Activated CD4-positive, alpha-beta T cell treated with anti-CD3 and anti-CD28 coated beads for 1 hour (primary cell): Measurements from ENCODE around the gene ZKSCAN8.
A peak's percentile ranks its signal among the peaks of the same experiment; 100 is the strongest.
"Not testable (repeated sequence)": the region's sequence is repeated elsewhere in the genome, so short reads cannot be mapped to it uniquely, and the experiment has no call there.

Experiments
- DNase-seq: peaks from one replicate; pipeline ENCODE4 v3.0.0-alpha.2; 2020

Gene ZKSCAN8

DNA sequence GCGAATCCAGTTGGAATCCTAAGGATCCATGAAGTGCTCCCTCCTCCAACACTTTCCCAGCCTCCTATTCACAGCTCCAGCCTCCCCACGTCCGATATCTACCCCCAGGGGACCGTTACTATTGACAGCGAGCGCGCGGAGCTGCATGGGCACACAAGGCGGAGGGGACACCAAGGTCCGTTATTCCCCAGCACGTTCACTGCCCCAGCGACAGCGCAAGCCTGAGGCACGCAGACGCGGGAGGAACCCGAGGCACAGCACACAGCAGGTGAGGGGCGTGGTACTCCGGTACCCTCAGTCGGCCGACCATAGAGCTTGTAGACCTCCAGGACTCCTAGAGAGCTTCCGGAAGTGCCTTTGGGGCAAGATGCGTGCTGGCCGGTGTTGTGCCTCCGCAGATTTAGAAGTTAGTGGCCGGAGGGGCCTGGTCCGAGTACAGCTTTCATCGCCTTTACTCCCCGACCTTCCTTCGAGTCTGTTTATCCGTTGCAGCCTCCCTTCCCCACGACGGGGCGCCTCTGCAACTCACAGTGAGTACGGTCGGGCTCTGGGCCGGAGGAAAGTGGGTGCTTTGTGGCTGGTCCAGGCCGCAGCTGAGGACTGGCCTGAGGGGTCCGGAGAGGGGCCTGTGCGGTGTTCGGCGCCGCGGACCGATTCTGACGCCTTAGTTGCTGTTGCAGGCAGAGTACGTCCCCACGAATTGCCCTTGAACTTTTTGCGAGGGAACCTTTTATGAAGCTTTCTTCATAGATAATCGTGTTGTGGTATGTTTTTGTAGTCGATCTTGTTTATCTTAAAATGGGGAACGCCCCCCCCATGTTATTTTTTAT is at the start of gene ZKSCAN8:
Gene ZKSCAN8, plus strand, starts transcription at position 384 of the 830 bp plus-strand sequence. CDS start 6,525 bp downstream, outside the sequence.
- peak; percentile 62 for DNase-seq

DNA sequence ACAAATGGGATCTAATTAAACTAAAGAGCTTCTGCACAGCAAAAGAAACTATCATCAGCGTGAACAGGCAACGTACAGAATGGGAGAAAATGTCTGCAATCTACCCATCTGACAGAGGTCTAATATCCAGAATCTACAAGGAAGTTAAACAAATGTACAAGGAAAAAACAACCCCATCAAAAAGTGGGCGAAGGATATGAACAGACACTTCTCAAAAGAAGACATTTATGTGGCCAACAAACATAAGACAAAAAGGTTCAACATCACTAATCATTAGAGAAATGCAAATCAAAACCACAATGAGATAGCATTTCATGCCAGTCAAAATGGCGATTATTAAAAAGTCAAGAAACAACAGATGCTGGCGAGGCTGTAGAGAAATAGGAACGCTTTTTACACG is 39.5 kb upstream of the ZKSCAN8 start:
- not testable (repeated sequence) for DNase-seq

DNA sequence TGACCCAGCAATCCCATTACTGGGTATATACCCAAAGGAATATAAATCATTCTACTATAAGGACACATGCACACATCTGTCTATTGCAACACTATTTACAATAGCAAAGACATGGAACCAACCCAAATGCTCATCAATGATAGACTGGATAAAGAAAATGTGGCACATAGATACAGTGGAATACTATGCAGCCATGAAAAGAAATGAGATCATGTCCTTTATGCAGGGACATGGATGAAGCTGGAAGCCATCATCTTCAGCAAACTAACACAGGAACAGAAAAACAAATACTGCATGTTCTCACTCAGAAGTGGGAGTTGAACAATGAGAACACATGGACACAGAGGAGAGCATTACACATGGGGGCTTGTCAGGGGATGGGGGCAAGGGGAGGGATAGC is 39.0 kb upstream of the ZKSCAN8 start:
- not testable (repeated sequence) for DNase-seq

DNA sequence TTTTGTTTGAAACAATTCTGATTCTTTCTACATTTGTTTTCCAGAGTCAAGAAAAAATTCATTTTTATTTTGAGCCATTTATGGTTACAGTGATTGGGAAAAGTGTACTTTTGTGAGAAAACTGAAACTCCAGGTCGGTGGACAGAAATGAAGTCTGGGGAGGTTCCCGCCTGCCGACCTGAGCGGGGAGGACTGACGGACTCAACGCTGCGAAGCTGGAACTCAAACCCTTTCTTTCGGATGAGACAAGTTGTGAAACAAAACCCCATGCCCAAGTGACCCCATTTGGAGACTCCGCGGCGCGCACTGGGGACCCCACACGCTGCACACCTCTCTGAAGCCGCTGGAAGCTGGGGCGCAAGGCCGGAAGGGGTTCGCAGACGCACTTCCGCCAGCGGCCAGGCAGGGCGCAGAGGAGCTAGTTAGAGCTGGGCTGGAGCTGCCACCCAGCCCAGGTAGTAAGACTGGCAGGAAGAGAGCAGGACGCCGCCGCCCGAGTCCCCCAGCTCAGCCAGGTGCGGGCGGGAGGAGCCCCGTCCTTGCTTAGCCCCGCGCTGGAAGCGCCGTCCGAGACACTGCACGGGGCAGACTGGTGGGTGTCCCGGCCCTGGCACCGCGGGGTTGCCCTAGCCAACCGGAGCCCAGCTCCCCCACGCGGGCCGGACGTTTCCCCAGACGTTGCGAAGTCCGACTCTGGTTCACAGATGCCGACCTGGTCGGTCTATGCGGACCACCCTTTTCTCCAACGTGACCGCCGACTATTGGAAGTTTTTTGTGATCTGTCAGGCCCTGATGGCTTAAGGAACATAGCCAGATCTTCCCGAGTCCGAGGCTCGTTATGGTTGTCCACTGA is 37.1 kb upstream of the ZKSCAN8 start:
- peak; percentile 77 for DNase-seq

DNA sequence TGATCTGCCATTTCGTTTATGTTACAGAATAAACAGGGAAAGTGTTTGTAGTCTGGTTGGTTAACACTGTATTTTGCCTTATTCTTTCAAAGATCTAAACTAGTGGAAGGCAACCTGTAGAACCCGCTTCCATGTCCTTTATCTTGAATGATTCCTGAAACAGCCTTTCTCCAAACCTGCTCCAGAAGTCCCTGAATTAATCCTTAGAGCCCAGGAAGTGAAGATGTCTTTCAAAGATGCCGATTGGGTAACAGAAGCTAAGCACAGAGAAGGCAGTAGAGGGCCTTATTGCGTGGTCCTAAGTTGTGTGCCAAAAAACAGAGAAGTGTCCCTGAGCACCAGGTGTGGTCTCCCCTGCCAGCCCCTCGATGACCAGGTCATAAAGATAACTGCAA is 36.4 kb upstream of the ZKSCAN8 start:
- DNase-seq, result no peak

DNA sequence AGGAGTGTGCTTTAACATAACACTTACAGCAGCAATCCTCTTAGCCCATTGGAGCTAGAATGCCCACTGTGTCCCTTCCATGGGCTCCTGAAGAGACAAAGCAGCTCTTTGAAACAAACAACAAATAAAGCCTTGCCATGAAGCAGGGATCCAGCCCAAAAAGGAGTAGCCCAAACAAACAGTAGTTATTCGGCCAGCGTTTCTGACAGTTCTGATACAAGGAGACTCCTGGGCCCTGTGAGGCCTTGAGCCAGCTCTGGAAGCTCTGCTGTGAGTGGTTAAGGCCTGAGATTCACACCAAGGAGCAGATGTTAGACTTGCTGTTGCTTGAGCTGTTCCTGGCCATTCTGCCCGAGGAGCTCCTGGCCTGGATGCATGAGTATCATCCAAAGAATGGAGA is 34.2 kb upstream of the ZKSCAN8 start:
- no peak for DNase-seq

DNA sequence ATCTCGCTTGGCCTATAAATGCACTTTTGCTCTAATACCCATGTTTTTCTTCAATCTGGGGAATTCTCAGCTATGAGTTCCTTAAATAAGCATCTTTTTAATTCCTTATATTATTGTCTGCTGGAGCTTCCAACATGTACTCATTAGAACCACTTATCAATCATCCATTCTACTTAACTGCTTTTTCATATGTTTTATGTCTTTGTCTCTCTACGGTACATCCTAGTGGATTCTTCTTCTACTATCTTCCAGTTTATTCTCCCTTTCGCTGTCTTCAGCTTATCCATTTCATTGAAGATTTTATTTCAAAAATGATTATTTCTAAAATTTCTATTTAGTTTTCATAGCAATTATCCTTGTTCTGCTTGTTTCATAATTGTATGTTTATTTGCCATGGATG is 29.7 kb upstream of the ZKSCAN8 start:
- no peak for DNase-seq

DNA sequence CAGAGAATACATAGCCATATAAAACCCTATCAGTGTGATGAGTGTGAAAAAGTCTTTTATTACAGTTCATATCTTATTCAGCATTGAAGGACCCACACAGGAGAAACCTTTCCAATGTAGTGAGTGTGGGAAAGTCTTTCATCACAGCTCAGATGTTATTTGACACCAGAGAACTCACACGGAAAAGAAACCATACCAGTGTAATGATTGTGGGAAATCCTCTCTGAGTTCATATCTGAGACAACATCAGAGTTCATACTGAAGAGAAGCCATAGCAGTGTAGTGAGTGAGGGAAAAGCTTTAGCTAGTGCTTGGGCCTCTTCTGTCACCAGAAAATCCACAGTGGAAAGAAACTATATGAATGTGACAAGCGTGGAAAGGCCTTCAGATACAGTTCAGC is 25.9 kb upstream of the ZKSCAN8 start:
- DNase-seq, result no peak

DNA sequence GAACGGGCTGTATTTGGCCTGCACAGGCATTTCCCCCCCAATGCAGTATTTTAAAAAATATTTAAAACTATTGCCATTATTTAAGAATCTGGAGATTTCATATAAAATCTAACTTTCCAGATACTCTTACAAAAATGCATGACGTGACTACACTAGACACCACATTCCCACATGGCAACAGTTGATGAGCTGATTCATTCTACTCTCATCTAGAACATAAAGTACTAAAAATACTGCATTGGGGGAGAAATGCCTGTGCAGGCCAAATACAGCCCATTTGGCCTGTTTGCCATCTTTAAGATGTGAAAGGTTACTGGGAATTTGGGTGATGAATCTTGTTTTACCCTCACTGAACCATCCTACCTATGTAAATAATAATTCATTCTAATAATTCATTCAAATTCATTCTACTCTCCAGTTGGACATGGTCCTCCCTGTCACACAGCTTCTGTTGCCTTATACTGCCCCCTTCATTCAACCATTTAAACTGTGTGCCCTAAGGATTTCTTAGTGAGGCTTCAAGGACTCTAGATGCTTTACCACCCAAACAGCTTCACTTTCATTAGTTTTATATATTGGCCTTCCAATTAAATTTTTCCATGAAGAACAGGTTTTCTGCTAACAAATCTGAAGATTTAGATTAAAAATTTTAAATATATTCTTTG is 24.2 kb upstream of the ZKSCAN8 start:
- DNase-seq, result no peak

DNA sequence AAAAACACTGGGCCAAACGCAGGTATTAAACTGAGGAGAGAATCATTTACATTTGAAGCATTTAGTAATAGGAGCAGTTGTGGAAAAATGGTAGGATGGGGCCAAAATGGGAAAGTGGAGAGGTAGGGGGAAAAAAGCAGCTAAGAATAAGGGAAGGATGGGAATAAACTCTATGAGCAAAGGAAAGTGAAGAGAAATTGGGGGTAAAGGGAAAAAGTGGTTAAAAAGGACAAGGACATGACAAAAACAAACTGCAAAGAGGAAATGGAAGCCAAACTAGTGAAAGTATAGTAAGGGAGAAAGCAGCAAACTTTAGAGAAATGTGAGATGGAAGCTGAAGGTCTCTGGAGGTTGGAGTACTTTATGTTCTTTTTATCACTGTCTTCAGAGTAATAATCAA is 23.5 kb upstream of the ZKSCAN8 start:
- DNase-seq, result no peak

DNA sequence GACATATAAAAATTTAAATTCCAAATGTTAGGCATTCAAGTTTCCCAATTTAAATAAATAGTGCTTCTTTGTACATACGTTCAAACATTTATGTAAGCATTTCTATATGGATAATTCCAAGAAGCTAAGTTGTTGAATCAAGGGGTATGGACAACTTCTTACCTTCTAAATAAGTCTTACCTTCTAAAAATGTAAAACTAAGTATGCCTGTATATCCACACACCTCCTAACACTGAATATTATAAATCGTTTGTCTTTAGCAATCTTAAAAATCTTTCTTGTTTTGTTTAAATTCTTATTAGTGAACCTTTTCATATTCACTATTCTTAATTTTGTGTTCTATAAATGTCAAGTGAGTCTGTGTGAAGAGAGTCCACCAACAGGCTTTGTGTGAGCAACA is 19.8 kb upstream of the ZKSCAN8 start:
- DNase-seq, result no peak

DNA sequence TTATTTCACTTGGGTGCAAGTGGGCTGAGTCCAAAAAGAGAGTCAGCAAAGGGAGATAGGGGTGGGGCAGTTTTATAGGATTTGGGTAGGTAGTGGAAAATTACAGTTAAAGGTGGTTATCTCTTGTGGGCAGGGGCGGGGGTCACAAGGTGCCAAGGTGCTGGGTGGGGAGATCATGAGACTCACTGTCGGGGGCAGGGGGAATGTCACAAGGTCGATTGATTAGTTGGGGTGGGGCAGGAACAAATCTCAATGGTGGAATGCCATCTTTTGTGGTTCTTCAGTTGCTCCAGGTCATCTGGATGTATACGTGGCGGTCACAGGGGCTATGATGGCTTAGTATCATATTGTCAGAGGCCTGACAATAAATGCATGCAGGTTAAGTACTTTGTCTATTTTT is 19.4 kb upstream of the ZKSCAN8 start:
- DNase-seq, result not testable (repeated sequence)

DNA sequence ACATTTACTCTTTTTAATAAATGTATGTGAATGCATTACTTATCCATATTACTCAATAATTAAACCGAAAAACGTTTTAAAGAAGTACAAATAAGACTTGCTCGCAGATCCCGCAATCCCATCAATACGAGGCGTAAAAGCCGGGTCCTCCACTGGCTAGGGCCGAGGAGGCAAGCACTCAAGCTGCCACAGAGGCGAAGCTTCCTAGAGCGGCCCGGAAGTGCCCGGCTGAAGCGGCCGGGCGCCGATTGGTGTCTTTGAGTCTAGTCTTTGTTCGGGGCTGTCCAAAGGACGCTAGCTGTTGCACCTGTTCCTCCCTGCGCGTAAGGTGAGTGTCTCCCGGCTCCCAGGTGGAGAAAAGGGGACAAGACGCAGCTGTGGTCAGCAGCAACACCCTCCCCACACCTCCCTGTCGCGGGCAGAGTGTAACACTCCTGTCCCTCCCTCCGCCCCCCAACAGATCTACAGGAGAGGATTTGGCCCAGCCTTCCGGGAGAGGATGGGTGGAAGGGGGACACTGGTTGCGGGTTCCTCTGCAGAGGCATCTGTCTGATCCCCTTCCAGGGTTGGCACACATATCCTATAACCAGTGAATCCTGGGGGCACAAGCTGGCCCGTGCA is 17.2 kb upstream of the ZKSCAN8 start, which contains the start of gene ZSCAN16:
Gene ZSCAN16, plus strand, starts transcription at position 260 of the 621 bp plus-strand sequence. CDS start 835 bp downstream, outside the sequence.
- DNase-seq, result peak; percentile 56

DNA sequence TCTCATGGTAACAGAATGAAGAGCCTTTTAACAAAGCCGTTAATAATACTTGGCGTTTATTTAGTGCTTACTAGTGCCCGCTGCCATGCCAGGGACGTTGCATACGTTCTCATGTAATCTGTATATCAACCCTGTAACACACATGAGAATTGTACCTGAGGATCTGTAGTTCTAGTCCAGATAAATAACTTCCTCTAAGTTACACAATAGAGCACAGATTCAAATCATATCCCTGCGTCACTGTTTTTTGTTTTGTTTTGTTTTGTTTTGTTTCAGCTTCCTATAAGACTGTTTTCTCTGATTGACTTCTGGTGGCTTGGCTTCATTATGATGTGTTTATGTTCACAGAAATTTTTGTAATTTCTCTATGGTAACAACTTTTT is 16.7 kb upstream of the ZKSCAN8 start:
- DNase-seq, result no peak

DNA sequence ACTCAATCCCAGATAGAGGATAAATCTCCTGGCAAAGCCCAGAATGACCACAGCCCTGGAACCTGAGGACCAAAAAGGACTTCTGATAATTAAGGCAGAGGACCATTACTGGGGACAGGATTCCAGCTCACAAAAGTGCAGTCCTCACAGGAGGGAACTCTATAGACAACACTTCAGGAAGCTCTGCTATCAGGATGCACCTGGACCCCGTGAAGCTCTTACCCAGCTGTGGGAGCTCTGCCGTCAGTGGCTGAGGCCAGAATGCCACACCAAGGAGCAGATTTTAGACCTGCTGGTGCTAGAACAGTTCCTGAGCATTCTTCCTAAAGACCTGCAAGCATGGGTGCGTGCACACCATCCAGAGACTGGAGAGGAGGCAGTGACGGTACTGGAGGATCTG is 16.3 kb upstream of the ZKSCAN8 start:
- no peak for DNase-seq

DNA sequence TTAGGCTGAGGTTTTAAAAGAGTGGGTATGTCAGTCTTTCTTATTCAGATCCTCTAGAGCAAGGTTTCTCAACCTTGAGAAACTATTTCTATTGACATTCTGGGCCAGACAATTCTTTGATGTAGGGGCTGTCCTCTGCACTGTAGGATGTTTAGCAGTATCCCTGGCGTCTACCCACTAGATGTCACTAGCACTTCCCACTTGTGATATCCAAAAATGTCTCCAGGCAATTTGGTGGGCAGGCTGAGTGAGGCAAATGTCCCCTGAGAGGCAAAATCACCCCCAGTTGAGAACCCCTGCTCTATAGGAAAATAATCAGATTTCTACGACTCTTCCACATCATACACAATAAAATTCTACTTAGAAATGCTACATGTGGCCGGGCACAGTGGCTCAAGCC is 7.7 kb upstream of the ZKSCAN8 start:
- DNase-seq, result no peak

DNA sequence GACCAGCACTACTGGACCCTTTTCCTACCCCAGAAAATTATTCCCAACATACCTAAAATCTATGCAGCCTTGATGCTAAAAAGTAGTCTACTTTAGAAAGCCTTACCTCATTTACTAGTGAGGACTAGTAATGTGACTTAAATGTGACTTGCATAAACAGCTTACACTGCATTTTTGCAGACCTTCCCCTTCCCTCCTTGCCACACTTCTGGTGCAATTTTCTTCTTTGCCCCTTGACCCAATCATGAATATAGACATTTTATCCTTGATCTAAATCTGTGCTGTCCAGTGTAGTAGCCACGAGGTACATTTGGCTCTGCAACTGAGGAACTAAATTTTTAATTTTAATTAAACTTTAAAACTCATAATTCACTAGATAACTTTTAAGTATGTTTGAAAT is 7.0 kb upstream of the ZKSCAN8 start:
- DNase-seq, result no peak

DNA sequence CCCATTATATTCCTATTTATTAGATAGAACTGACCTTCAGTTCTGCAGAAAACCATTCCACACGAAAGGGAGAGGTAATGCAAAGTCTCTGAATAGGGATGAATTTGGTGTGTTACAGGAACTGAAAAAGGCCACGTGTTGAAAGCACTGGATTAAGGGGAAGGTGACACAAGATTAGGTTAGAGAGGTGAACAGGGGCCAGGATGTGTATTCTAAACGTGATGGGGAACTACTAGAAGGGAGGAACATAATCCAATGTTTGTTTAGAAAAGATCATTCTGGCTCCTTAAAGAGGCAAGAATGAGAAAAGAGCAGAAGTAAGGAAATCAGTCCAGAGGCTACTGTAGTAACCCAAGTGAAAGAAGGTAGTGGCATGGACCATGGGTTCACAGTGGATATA is 6.3 kb upstream of the ZKSCAN8 start:
- no peak for DNase-seq

DNA sequence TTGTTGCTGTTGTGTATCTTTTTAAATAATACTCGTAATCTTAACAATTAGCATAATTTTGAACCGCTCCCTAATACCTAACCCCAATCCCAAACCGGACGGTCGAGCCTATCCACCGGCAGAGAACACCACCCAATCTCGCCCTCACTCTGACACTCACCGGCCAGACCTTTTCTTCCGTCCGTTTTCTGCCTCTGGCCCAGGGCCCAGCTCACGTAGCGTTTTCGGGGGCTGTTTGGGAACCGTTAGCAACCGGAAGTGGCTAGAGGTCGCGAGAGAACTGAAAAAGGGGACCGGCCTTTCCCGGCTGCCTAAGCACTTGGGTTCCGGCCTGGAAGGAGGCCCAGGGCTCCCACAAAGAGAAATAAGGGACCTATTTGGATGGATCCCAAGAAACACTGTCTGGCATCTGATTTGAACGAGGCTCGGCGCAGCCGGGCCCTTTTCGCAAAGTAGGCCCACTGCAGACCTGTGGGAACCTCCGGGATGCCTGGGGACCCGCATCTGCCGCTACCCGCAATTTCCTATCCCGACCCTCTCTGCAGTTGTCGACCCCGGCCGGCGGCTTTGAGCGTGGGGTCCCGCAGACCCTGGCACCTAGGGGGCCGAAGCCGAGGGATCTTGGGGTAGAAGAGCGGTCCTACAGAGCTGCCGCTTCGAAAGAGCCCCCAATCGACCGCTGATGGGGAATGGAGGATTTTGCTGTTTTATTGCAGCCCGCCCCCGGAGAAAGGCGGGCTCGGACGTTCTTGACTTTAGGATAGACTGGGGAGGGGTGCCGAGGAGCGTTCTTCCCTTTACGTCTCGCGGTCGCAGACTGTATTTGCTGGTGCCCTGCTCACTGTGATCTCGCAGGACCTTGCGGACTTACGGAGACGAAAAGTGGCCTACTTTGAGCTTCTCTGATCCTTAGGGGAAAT is 4.8 kb upstream of the ZKSCAN8 start:
- peak; percentile 62 for DNase-seq

DNA sequence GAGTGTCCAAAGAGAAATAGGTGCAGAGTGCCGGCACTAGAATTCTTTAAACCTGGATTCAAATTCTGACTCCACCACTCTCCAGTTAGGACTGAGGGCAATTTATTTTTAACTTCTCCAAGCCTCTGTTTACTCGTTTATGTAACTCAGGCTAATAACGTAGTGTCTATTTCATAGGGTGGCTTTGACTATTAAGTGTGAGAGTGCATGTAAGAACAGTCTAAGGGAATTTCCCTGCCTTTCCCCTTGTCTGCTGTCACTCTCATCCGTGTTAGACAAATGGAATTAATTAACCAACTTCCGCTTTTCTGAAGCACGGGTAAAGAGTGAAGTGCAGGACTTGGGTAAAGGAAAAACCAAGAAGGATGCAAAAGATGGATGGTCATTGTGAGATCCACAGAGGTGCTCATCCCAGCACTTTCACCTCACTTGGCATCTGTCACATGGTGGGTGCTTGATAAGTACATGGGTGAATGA is 4.1 kb upstream of the ZKSCAN8 start:
- DNase-seq, result peak; percentile 16

DNA sequence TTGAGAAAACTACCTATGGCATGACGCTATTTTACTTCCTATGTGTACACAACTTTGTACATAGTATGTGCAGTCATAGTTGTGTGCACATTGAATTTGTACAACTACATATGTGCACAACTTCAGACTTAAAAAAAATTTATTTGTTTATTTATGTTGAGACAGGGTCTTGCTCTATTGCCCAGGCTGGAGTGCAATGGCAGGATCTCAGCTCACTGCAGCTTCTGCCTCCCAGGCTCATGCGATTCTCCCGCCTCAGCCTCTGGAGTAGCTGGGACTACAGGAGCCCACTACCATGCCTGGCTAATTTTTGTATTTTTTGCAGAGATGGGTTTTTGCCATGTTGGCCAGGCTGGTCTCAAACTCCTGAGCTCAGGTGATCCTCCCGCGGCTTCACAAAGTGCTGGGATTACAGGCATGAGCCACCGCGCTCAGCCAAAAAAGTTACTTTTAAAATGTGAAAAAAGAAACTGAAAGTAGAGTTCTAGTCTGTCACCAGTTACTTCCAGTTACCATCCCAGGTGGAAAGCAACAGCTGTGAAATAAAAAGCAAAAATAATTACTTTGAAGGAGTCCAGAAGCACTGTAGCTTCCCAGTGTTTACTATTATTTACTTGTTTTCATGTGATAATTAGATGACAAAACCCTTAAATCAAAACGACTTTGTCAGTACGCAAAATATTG is 1.7 kb upstream of the ZKSCAN8 start:
- DNase-seq, result no peak
